HepG2 (cell line): ENCODE results near the gene CHTF18. TPM values are rescaled to one million over a fixed set of nuclear protein-coding genes. Genes with fewer than 3 reads are reported as not detected.

ENCODE experiments used
- ATAC-seq: fragments of 200-7000 bp; cut with Tn5 transposase; 3 replicates; pipeline ENCODE4 v1.9.1; 2020; ENCODE audit warnings: mild to moderate bottlenecking, moderate library complexity
- BruUV-seq: library from RNA; stranded (reverse); fragments of 400-500 nt; replicated peaks from 2 replicates; lab custom pipeline; 2021; lab: Mats Ljungman, UMichigan
- CTCF ChIA-PET: fragments of 300-600 bp; formaldehyde crosslinking; extraction: SDS; loops from one replicate; lab custom pipeline; 2021; ENCODE audit warnings: low total read pairs, inconsistent platforms, low intra/inter-chr PET ratio; lab: Yijun Ruan, JAX
- POLR2A ChIA-PET: fragments of 350-600 bp; sonication (Branson Sonifier 250); formaldehyde crosslinking; loops from one replicate; lab custom pipeline; 2020; ENCODE audit warnings: antibody characterized with exemption, inconsistent platforms; lab: Yijun Ruan, JAX
- DNase-seq: peaks from one replicate; pipeline ENCODE4 v3.0.0-alpha.2; 2015; ENCODE audit warnings: low spot score
- FAIRE-seq: peaks from 3 replicates; lab custom pipeline; 2011; peaks lifted over from hg19 to GRCh38; lab: Jason Lieb, UNC
- H2AFZ ChIP-seq: one replicate; pipeline ENCODE4 v1.6.1; 2011; ENCODE audit warnings: low read length, inconsistent platforms
- H3K27ac ChIP-seq: fragments of 300-600 bp; 3 replicates; pipeline ENCODE4 v1.8.0; 2011; ENCODE audit warnings: mixed run types, mild to moderate bottlenecking, mixed read lengths, low read length, inconsistent platforms; ENCODE audit not compliant: insufficient read depth; ENCODE audit errors: extremely low read length
- H3K27me3 ChIP-seq, 2 experiments: fragments of 200-600 bp in 1 of 2; 2 replicates in 1 of 2; 3 replicates in 1 of 2; pipeline versions ENCODE4 v1.6.0 to v1.8.0; 2011; ENCODE audit warnings: low read length in 2 of 2, mild to moderate bottlenecking in 2 of 2, moderate library complexity in 2 of 2, inconsistent platforms in 1 of 2; ENCODE audit not compliant: insufficient read depth in 2 of 2, control insufficient read depth in 1 of 2
- H3K36me3 ChIP-seq, 2 experiments: fragments of 200-600 bp in 1 of 2; replicated peaks in 1 of 2; 2 replicates in 1 of 2; 3 replicates in 1 of 2; pipeline versions ENCODE4 v1.5.1 to v1.8.0; 2011; ENCODE audit warnings: low read length in 2 of 2, inconsistent platforms in 1 of 2; ENCODE audit not compliant: insufficient read depth in 2 of 2, control insufficient read depth in 1 of 2
- H3K4me1 ChIP-seq: 2 replicates; pipeline ENCODE4 v1.5.1; 2012; ENCODE audit warnings: low read length, inconsistent platforms; ENCODE audit not compliant: insufficient read depth
- H3K4me2 ChIP-seq: 2 replicates; pipeline ENCODE4 v1.6.0; 2011; ENCODE audit warnings: low read depth, low read length, inconsistent platforms
- H3K4me3 ChIP-seq, 3 experiments: fragments of 200-600 bp in 1 of 3; sonication (generic), shearing (Covaris generic) in 1 of 3; replicated peaks in 1 of 3; 2 replicates each; pipeline ENCODE4 v1.5.1; 2011 to 2016; ENCODE audit warnings: low read length in 3 of 3, inconsistent platforms in 2 of 3, low read depth in 2 of 3, mild to moderate bottlenecking in 2 of 3, control low read depth in 1 of 3, mixed read lengths in 1 of 3; ENCODE audit not compliant: insufficient read depth in 1 of 3
- H3K79me2 ChIP-seq: one replicate; pipeline ENCODE4 v1.6.1; 2011; ENCODE audit warnings: low read length, inconsistent platforms; ENCODE audit not compliant: insufficient read depth
- H3K9ac ChIP-seq: 2 replicates; pipeline ENCODE4 v1.6.0; 2011; ENCODE audit warnings: mild to moderate bottlenecking, low read depth, low read length, inconsistent platforms; ENCODE audit not compliant: insufficient read depth
- H3K9me3 ChIP-seq: 2 replicates; pipeline ENCODE4 v1.5.1; 2012; ENCODE audit warnings: mild to moderate bottlenecking, low read length
- H4K20me1 ChIP-seq: 2 replicates; pipeline ENCODE4 v1.6.0; 2011; ENCODE audit warnings: inconsistent platforms, mild to moderate bottlenecking, low read length, moderate library complexity; ENCODE audit not compliant: insufficient read depth
- CBX1 ChIP-seq: IDR thresholded peaks from one replicate; pipeline ENCODE4 v1.6.1; 2016; ENCODE audit warnings: antibody characterized with exemption, low read depth
- CHCHD3 ChIP-seq: sonication (generic); formaldehyde crosslinking; IDR thresholded peaks from 2 replicates; pipeline ENCODE4 v1.8.0; 2022; ENCODE audit warnings: mild to moderate bottlenecking, missing genetic modification reagents, moderate library complexity
- HDAC2 ChIP-seq: sonication (generic); formaldehyde crosslinking; IDR thresholded peaks from 2 replicates; pipeline ENCODE4 v1.4.0; 2020; ENCODE audit warnings: missing genetic modification reagents
- HOXA9 ChIP-seq: sonication (generic); formaldehyde crosslinking; IDR thresholded peaks from 2 replicates; pipeline ENCODE4 v1.8.1; 2022; ENCODE audit warnings: missing genetic modification reagents, mild to moderate bottlenecking, moderate library complexity, borderline replicate concordance
- ISL2 ChIP-seq: sonication (generic); formaldehyde crosslinking; IDR thresholded peaks from 2 replicates; pipeline ENCODE4 v1.5.0; 2020; ENCODE audit warnings: missing genetic modification reagents
- MZF1 ChIP-seq: sonication (generic); formaldehyde crosslinking; IDR thresholded peaks from 2 replicates; pipeline ENCODE4 v1.8.1; 2023; ENCODE audit warnings: mild to moderate bottlenecking, missing genetic modification reagents, borderline replicate concordance
- NCOR1 ChIP-seq: fragments of 200-600 bp; sonication (generic); IDR thresholded peaks from 2 replicates; pipeline ENCODE4 v1.7.0; 2017; ENCODE audit warnings: antibody characterized with exemption, low read length, borderline replicate concordance
- NKX3-1 ChIP-seq: sonication (generic); formaldehyde crosslinking; IDR thresholded peaks from 2 replicates; pipeline ENCODE4 v1.5.0; 2020; ENCODE audit warnings: missing genetic modification reagents
- PAF1 ChIP-seq: IDR thresholded peaks from 2 replicates; pipeline ENCODE4 v1.6.1; 2016; ENCODE audit warnings: missing genetic modification reagents, missing compliant biosample characterization
- THRA ChIP-seq: sonication (generic); formaldehyde crosslinking; IDR thresholded peaks from 2 replicates; pipeline ENCODE4 v1.4.0; 2020; ENCODE audit warnings: missing genetic modification reagents, borderline replicate concordance
- THYN1 ChIP-seq: sonication (generic); formaldehyde crosslinking; IDR thresholded peaks from 2 replicates; pipeline ENCODE4 v1.8.1; 2023; ENCODE audit warnings: low read depth, mild to moderate bottlenecking, moderate library complexity, missing genetic modification reagents, borderline replicate concordance
- WGBS: methylation state at CpG from one replicate; pipeline ENCODE4 v1.1.6; 2017; ENCODE audit warnings: low lambda C conversion rate; 5-methylcytosine and 5-hydroxymethylcytosine counted together
- in situ Hi-C: cut with HindIII; loops from 2 replicates; pipeline ENCODE4 v1.10.0; 2017; ENCODE audit warnings: low pct_unique_long_range_greater_than_20kb; ENCODE audit not compliant: extremely low pct_ligation_motif_present
- intact Hi-C: fragments of 100-400 bp; cut with micrococcal nuclease; formaldehyde crosslinking; loops from one replicate; pipeline ENCODE4 v1.10.0; 2022; ENCODE audit not compliant: unreplicated experiment
- polyA plus RNA-seq, 8 experiments: library from polyadenylated mRNA; depleted of rRNA in 3 of 8; stranded (reverse) in 7 of 8; unstranded in 1 of 8; fragments of >200 nt; fragmentation: Illumina TruSeq in 4 of 8; extraction: Trizol in 4 of 8; gene quantifications; 2 replicates each; pipeline versions ENCODE4 v1.2.1 to v1.2.3, GENCODE V29; 2011 to 2016; ENCODE audit warnings: low read depth in 4 of 8, missing spikeins in 1 of 8, mixed read lengths in 1 of 8; ENCODE audit not compliant: insufficient read depth in 1 of 8
- total RNA-seq, 5 experiments: library from RNA; depleted of rRNA; stranded (reverse); fragments of >200 nt; fragmentation: Illumina TruSeq; extraction: Trizol; gene quantifications; 2 replicates each; pipeline ENCODE4 v1.2.3, GENCODE V29; 2016; ENCODE audit warnings: low read depth in 1 of 5

CHTF18 gene
- total and polyA plus RNA-seq, 2 of the 13 experiments (the other 11 are each of a cell fraction or from before 2014, with no cell fraction given) = 8.6 to 22.9 TPM

- in situ Hi-C loops = no loop called here
These were observed 14.1 kb upstream of the CHTF18 start for GRCh38 chr16:774086-775001.

More at GRCh38 chr16:774086-775001, 14.1 kb upstream of the CHTF18 start:
- Histone ChIP-seq H3K4me2 (no peak overlapping the region), H3K27me3 (peaks cover 7 to 40% of the 10 kb centered on the region in 2 experiments), H3K27ac (no peak overlapping the region), H4K20me1 (0 out of 2 replicates have a peak, but pooled peaks cover 2% of the 10 kb centered on the region), H3K79me2 (no peaks in the 10 kb centered on the region), H3K9ac (no peak overlapping the region), H3K9me3 (no peaks in the 10 kb centered on the region), H3K4me1 (no peaks in the 10 kb centered on the region), H2AFZ (no peak overlapping the region)
- CTCF ChIA-PET = no interaction called here
- no peak for DNase-seq
- TF ChIP-seq HOXA9 (no peak), PAF1 (CRISPR knock-in tag) (no peak), CBX1 (no peak), NCOR1 (no peak), THYN1 (no peak), NKX3-1 (no peak), HDAC2 (no peak), MZF1 (no peak), THRA (no peak), ISL2 (CRISPR knock-in tag) (no peak), CHCHD3 (CRISPR knock-in tag) (no peak)
- TF ChIP-seq, all 625 proteins: peak for 0
- ATAC-seq (no peak), FAIRE-seq (no peak)
- Histone ChIP-seq H3K4me3 (no peak overlapping the region), H3K36me3 (no peaks in the 10 kb centered on the region)
- no TSS peak for BruUV-seq
- POLR2A ChIA-PET = no interaction called here
- 52% methylated on average over 16 of the region's 46 CpGs for WGBS
- intact Hi-C loops = no loop called here
